Tibial nerve (tissue), 4 donors: Measurements from ENCODE around the gene ANK2. TPM values are rescaled to one million over a fixed set of nuclear protein-coding genes. Genes with fewer than 3 reads are reported as not detected.

Experiments
- DNase-seq, 2 donors: peaks; one replicate each; pipeline ENCODE4 v3.0.0-alpha.2; 2019; ENCODE audit warnings: low spot score in 2 of 2
- H3K27ac ChIP-seq, 4 donors: fragments of 200-600 bp; sonication (generic) in 3 of 4; one replicate each; pipeline ENCODE4 v1.5.1; 2017 to 2019; ENCODE audit warnings: mild to moderate bottlenecking in 1 of 4
- H3K27me3 ChIP-seq, 2 donors: fragments of 200-600 bp; sonication (generic) in 1 of 2; one replicate each; pipeline versions ENCODE4 v1.5.1 to v1.6.0; 2017 to 2019
- H3K36me3 ChIP-seq, 3 donors: fragments of 200-600 bp; sonication (generic); one replicate each; pipeline ENCODE4 v1.5.1; 2018 to 2019
- H3K4me1 ChIP-seq, 4 donors: fragments of 200-600 bp; sonication (generic) in 3 of 4; one replicate each; pipeline ENCODE4 v1.5.1; 2017 to 2019
- H3K4me3 ChIP-seq, 4 donors: fragments of 200-600 bp; sonication (generic) in 3 of 4; one replicate each; pipeline ENCODE4 v1.5.1; 2017 to 2019; ENCODE audit warnings: mild to moderate bottlenecking in 1 of 4, moderate library complexity in 1 of 4
- H3K9me3 ChIP-seq, 4 donors: fragments of 200-600 bp; sonication (generic) in 3 of 4; one replicate each; pipeline ENCODE4 v1.5.1; 2017 to 2019
- CTCF ChIP-seq, 5 experiments: fragments of 200-600 bp in 3 of 5; fragments of 450-650 bp in 2 of 5; sonication (generic) in 3 of 5; IDR thresholded peaks; one replicate each; pipeline ENCODE4 v1.5.1; 2016 to 2019; ENCODE audit warnings: antibody characterized with exemption in 5 of 5, mild to moderate bottlenecking in 3 of 5, moderate library complexity in 2 of 5
- EP300 ChIP-seq, 2 donors: sonication (generic); formaldehyde crosslinking; IDR thresholded peaks; one replicate each; pipeline ENCODE4 v1.6.1; 2017; ENCODE audit warnings: antibody characterized with exemption in 2 of 2, mild to moderate bottlenecking in 1 of 2
- POLR2A ChIP-seq, 2 donors: fragments of 450-650 bp; IDR thresholded peaks; one replicate each; pipeline ENCODE4 v1.6.1; 2017; ENCODE audit warnings: antibody characterized with exemption in 2 of 2, mild to moderate bottlenecking in 2 of 2, moderate library complexity in 2 of 2
- WGBS, 2 donors: methylation state at CpG; one replicate each; pipeline ENCODE4 v1.1.5; 2018; 5-methylcytosine and 5-hydroxymethylcytosine counted together
- total RNA-seq, 4 donors: library from RNA; depleted of rRNA; stranded (reverse); fragments of >200 nt; gene quantifications; one replicate each; pipeline ENCODE4 v1.1.0, GENCODE V29; 2016

Gene ANK2
- total RNA-seq, 4 donors from 2014 or later, result 63.9 to 113 (median 87.5) TPM

GRCh38 chr4:113056318-113056717 lies 6.9 kb downstream of the ANK2 start:
- 81% methylated on average over 2 of the region's 2 CpGs for WGBS, 2 donors
- no peak for DNase-seq

GRCh38 chr4:113057891-113058290 lies 8.4 kb downstream of the ANK2 start:
- H3K27me3 ChIP-seq, result no peaks in the 10 kb centered on the region
- H3K9me3 ChIP-seq, result no peaks in the 10 kb centered on the region
- no peak overlapping the region for H3K4me3 ChIP-seq
- no peaks in the 10 kb centered on the region for H3K36me3 ChIP-seq
- no peaks in the 10 kb centered on the region for H3K4me1 ChIP-seq
- H3K27ac ChIP-seq, result no peak overlapping the region
- TF ChIP-seq EP300 (IDR thresholded peaks at IDR 0.05), result no peak
- TF ChIP-seq POLR2A (IDR thresholded peaks at IDR 0.05), result no peak
- TF ChIP-seq CTCF (IDR thresholded peaks at IDR 0.05), result no peak
- DNase-seq, result no peak
- 93% methylated on average over 1 of the region's 1 CpG for WGBS, 2 donors

More at GRCh38 chr4:113056318-113056717, 6.9 kb downstream of the ANK2 start:
- H3K4me3 ChIP-seq, result no peak overlapping the region
- no peaks in the 10 kb centered on the region for H3K4me1 ChIP-seq
- H3K9me3 ChIP-seq, result no peaks in the 10 kb centered on the region
- no peaks in the 10 kb centered on the region for H3K27me3 ChIP-seq
- no peak overlapping the region for H3K27ac ChIP-seq
- TF ChIP-seq CTCF (IDR thresholded peaks at IDR 0.05) (no peak), POLR2A (IDR thresholded peaks at IDR 0.05) (no peak), EP300 (IDR thresholded peaks at IDR 0.05) (no peak)
- H3K36me3 ChIP-seq, result no peaks in the 10 kb centered on the region

- no peak for TF ChIP-seq CTCF (IDR thresholded peaks at IDR 0.05)
- TF ChIP-seq POLR2A (IDR thresholded peaks at IDR 0.05), result no peak
- no peak for TF ChIP-seq EP300 (IDR thresholded peaks at IDR 0.05)
- H3K36me3 ChIP-seq, result no peaks in the 10 kb centered on the region
- no peak for DNase-seq
- H3K27me3 ChIP-seq, result no peaks in the 10 kb centered on the region
- H3K27ac ChIP-seq, result no peak overlapping the region
- no peaks in the 10 kb centered on the region for H3K4me1 ChIP-seq
- 67 to 68% methylated on average over 3 of the region's 3 CpGs for WGBS, 2 donors
- no peaks in the 10 kb centered on the region for H3K9me3 ChIP-seq
- no peak overlapping the region for H3K4me3 ChIP-seq
Measured at GRCh38 chr4:113059449-113060182, 10.2 kb downstream of the ANK2 start.

- TF ChIP-seq POLR2A (IDR thresholded peaks at IDR 0.05) (no peak), CTCF (IDR thresholded peaks at IDR 0.05) (no peak), EP300 (IDR thresholded peaks at IDR 0.05) (no peak)
- Histone ChIP-seq H3K4me3 (no peak overlapping the region), H3K27me3 (no peaks in the 10 kb centered on the region), H3K4me1 (no peaks in the 10 kb centered on the region), H3K9me3 (no peaks in the 10 kb centered on the region), H3K27ac (no peak overlapping the region), H3K36me3 (no peaks in the 10 kb centered on the region)
- DNase-seq, result no peak
Measured at GRCh38 chr4:113060853-113061252, 11.4 kb downstream of the ANK2 start.

- Histone ChIP-seq H3K27ac (no peak overlapping the region), H3K4me1 (no peaks in the 10 kb centered on the region), H3K27me3 (no peaks in the 10 kb centered on the region), H3K9me3 (no peaks in the 10 kb centered on the region), H3K4me3 (no peak overlapping the region), H3K36me3 (no peaks in the 10 kb centered on the region)
- DNase-seq, result no peak
- no peak for TF ChIP-seq POLR2A (IDR thresholded peaks at IDR 0.05)
- 63 to 64% methylated on average over 5 of the region's 5 CpGs for WGBS, 2 donors
Measured at GRCh38 chr4:113064244-113064643, 14.8 kb downstream of the ANK2 start.
